H9 (cell line): ENCODE results near the gene SELENOM. TPM values are rescaled to one million over a fixed set of nuclear protein-coding genes. Genes with fewer than 3 reads are reported as not detected.

Experiments
- DNase-seq: peaks from one replicate; pipeline ENCODE4 v3.0.0-alpha.2; 2017
- H2AFZ ChIP-seq: one replicate; pipeline ENCODE4 v1.6.1; 2013; ENCODE audit warnings: mild to moderate bottlenecking, low read length, control low read depth, moderate library complexity
- H2AK5ac ChIP-seq: 2 replicates; pipeline ENCODE4 v1.6.1; 2013; ENCODE audit warnings: low read length, control low read depth, mixed read lengths; ENCODE audit not compliant: insufficient read length
- H2BK120ac ChIP-seq: one replicate; pipeline ENCODE4 v1.6.1; 2013; ENCODE audit warnings: low read depth, mild to moderate bottlenecking, low read length, control low read depth, inconsistent platforms; ENCODE audit not compliant: poor library complexity, severe bottlenecking
- H2BK12ac ChIP-seq: 2 replicates; pipeline ENCODE4 v1.6.1; 2013; ENCODE audit warnings: low read length, control low read depth, mixed read lengths, low read depth; ENCODE audit not compliant: insufficient read length
- H2BK15ac ChIP-seq: 2 replicates; pipeline ENCODE4 v1.6.1; 2013; ENCODE audit warnings: low read depth, low read length, control low read depth
- H2BK20ac ChIP-seq: one replicate; pipeline ENCODE4 v1.6.1; 2013; ENCODE audit warnings: low read depth, mild to moderate bottlenecking, low read length, control low read depth, inconsistent platforms; ENCODE audit not compliant: poor library complexity, severe bottlenecking
- H2BK5ac ChIP-seq: 2 replicates; pipeline ENCODE4 v1.6.1; 2013; ENCODE audit warnings: low read length, control low read depth, mixed read lengths; ENCODE audit not compliant: insufficient read length
- H3K14ac ChIP-seq: 2 replicates; pipeline ENCODE4 v1.6.1; 2013; ENCODE audit warnings: low read length, control low read depth; ENCODE audit not compliant: insufficient read depth
- H3K18ac ChIP-seq: 2 replicates; pipeline ENCODE4 v1.6.1; 2013; ENCODE audit warnings: low read depth, mild to moderate bottlenecking, mixed read lengths, low read length, control low read depth; ENCODE audit not compliant: insufficient read length
- H3K23ac ChIP-seq: 2 replicates; pipeline ENCODE4 v1.6.1; 2013; ENCODE audit warnings: low read length, control low read depth, mixed read lengths, low read depth; ENCODE audit not compliant: insufficient read length
- H3K23me2 ChIP-seq: 2 replicates; pipeline ENCODE4 v1.6.1; 2013; ENCODE audit warnings: low read depth, mild to moderate bottlenecking, mixed read lengths, low read length, control low read depth; ENCODE audit not compliant: insufficient read length, poor library complexity, severe bottlenecking
- H3K27ac ChIP-seq: 2 replicates; pipeline ENCODE4 v1.5.1; 2013; ENCODE audit warnings: low read length, control low read depth, mixed read lengths, low read depth; ENCODE audit not compliant: insufficient read length
- H3K27me3 ChIP-seq: 2 replicates; pipeline ENCODE4 v1.6.1; 2013; ENCODE audit warnings: low read length, control low read depth, inconsistent platforms; ENCODE audit not compliant: insufficient read depth
- H3K4ac ChIP-seq: 2 replicates; pipeline ENCODE4 v1.6.1; 2013; ENCODE audit warnings: low read depth, mild to moderate bottlenecking, control low read depth, inconsistent platforms, low read length, moderate library complexity
- H3K4me1 ChIP-seq: 2 replicates; pipeline ENCODE4 v1.6.1; 2013; ENCODE audit warnings: low read length, control low read depth, inconsistent platforms; ENCODE audit not compliant: insufficient read depth
- H3K4me2 ChIP-seq: 2 replicates; pipeline ENCODE4 v1.6.1; 2013; ENCODE audit warnings: low read length, control low read depth, mixed read lengths; ENCODE audit not compliant: insufficient read length, insufficient read depth
- H3K56ac ChIP-seq: 2 replicates; pipeline ENCODE4 v1.6.1; 2013; ENCODE audit warnings: low read depth, mild to moderate bottlenecking, mixed read lengths, low read length, control low read depth; ENCODE audit not compliant: insufficient read length
- H3K79me1 ChIP-seq: 2 replicates; pipeline ENCODE4 v1.6.1; 2013; ENCODE audit warnings: low read depth, mild to moderate bottlenecking, moderate library complexity, low read length, control low read depth, inconsistent platforms; ENCODE audit not compliant: insufficient read depth, poor library complexity, severe bottlenecking
- H3K79me2 ChIP-seq: 2 replicates; pipeline ENCODE4 v1.6.1; 2013; ENCODE audit warnings: low read length, control low read depth, inconsistent platforms; ENCODE audit not compliant: insufficient read depth
- H3K9ac ChIP-seq: 2 replicates; pipeline ENCODE4 v1.6.1; 2013; ENCODE audit warnings: low read length, control low read depth, mixed read lengths; ENCODE audit not compliant: insufficient read length; ENCODE audit errors: extremely low read depth
- H3K9me3 ChIP-seq: one replicate; pipeline ENCODE4 v1.6.1; 2013; ENCODE audit warnings: low read depth, low read length, inconsistent platforms; ENCODE audit not compliant: control insufficient read depth
- H3T11ph ChIP-seq: one replicate; pipeline ENCODE4 v1.6.1; 2013; ENCODE audit warnings: mild to moderate bottlenecking, low read length, control low read depth, inconsistent platforms
- H4K20me1 ChIP-seq: one replicate; pipeline ENCODE4 v1.6.1; 2013; ENCODE audit not compliant: control insufficient read depth, insufficient read length, insufficient read depth
- H4K5ac ChIP-seq: 2 replicates; pipeline ENCODE4 v1.6.1; 2013; ENCODE audit warnings: low read depth, mild to moderate bottlenecking, mixed read lengths, low read length, control low read depth; ENCODE audit not compliant: insufficient read length
- H4K8ac ChIP-seq: replicated peaks from 2 replicates; pipeline ENCODE4 v1.6.1; 2013; ENCODE audit warnings: low read length, control low read depth, mixed read lengths, low read depth; ENCODE audit not compliant: insufficient read length
- H4K91ac ChIP-seq: 2 replicates; pipeline ENCODE4 v1.6.1; 2013; ENCODE audit warnings: low read depth, mild to moderate bottlenecking, moderate library complexity, mixed read lengths, low read length, control low read depth; ENCODE audit not compliant: insufficient read length
- H3K27ac Mint-ChIP-seq, 3 experiments: 2 replicates in 2 of 3; 3 replicates in 1 of 3; pipeline ENCODE4 v1.8.0; 2020 to 2021; ENCODE audit warnings: mixed read lengths in 3 of 3, mild to moderate bottlenecking in 1 of 3, moderate library complexity in 1 of 3
- H3K27me3 Mint-ChIP-seq: 2 replicates; pipeline ENCODE4 v1.8.0; 2021; ENCODE audit warnings: low read depth, mild to moderate bottlenecking, moderate library complexity, mixed read lengths
- H3K36me3 Mint-ChIP-seq, 3 experiments: 2 replicates in 2 of 3; 3 replicates in 1 of 3; pipeline ENCODE4 v1.8.0; 2020 to 2021; ENCODE audit warnings: low read depth in 3 of 3, mixed read lengths in 3 of 3; ENCODE audit not compliant: insufficient read depth in 1 of 3
- H3K4me1 Mint-ChIP-seq, 2 experiments: 2 replicates each; pipeline ENCODE4 v1.8.0; 2020; ENCODE audit warnings: mixed read lengths in 2 of 2
- H3K4me3 Mint-ChIP-seq, 2 experiments: 2 replicates in 1 of 2; 3 replicates in 1 of 2; pipeline ENCODE4 v1.8.0; 2020 to 2021; ENCODE audit warnings: mild to moderate bottlenecking in 2 of 2, mixed read lengths in 2 of 2, moderate library complexity in 1 of 2
- H3K9me3 Mint-ChIP-seq, 2 experiments: 2 replicates in 1 of 2; 3 replicates in 1 of 2; pipeline ENCODE4 v1.8.0; 2020; ENCODE audit warnings: mild to moderate bottlenecking in 2 of 2, mixed read lengths in 2 of 2, moderate library complexity in 1 of 2
- CTCF ChIP-seq: fragments of 200-600 bp; sonication (generic); conservative IDR thresholded peaks from 3 replicates; pipeline ENCODE4 v1.8.0; 2021; ENCODE audit warnings: antibody characterized with exemption, mild to moderate bottlenecking
- WGBS: extraction: QIAGEN DNeasy Blood & Tissue Kit; methylation state at CpG from one replicate; pipeline ENCODE4 v1.1.7; 2013; ENCODE audit warnings: missing lambda C conversion rate, low lambda C conversion rate, mixed read lengths; ENCODE audit not compliant: insufficient read length; ENCODE audit errors: extremely low coverage; 5-methylcytosine and 5-hydroxymethylcytosine counted together
- total RNA-seq: library from RNA; stranded (reverse); gene quantifications from 2 replicates; pipeline ENCODE4 v1.2.1, GENCODE V29; 2021

Gene SELENOM
- total RNA-seq, 1 experiment from 2014 or later = 18.6 TPM

GRCh38 chr22:31124811-31125465 is 17.6 kb upstream of the SELENOM start:
- Histone ChIP-seq H3K9me3 (no peaks in the 10 kb centered on the region), H2AK5ac (no peak overlapping the region), H3K56ac (no peak overlapping the region), H2BK15ac (no peak overlapping the region), H3K79me1 (no peaks in the 10 kb centered on the region), H2BK120ac (no peak overlapping the region), H2AFZ (no peak overlapping the region), H3K27me3 (no peaks in the 10 kb centered on the region), H3K9ac (no peak overlapping the region), H3K27ac (no peak overlapping the region), H3K23me2 (no peaks in the 10 kb centered on the region), H2BK5ac (no peak overlapping the region), H4K8ac (no peak overlapping the region), H3K23ac (no peak overlapping the region), H2BK12ac (no peak overlapping the region), H4K91ac (no peak overlapping the region), H3K4me2 (no peak overlapping the region), H3K4me1 (peaks cover 5% of the 10 kb centered on the region; the same call in 1 of the 2 replicates), H2BK20ac (no peak overlapping the region), H4K20me1 (no peaks in the 10 kb centered on the region), H3T11ph (no peak overlapping the region), H3K14ac (no peak overlapping the region), H4K5ac (no peak overlapping the region), H3K18ac (no peak overlapping the region), H3K4ac (no peak overlapping the region), H3K79me2 (no peaks in the 10 kb centered on the region)
- no peaks in the 10 kb centered on the region for H3K9me3 Mint-ChIP-seq
- no peak for DNase-seq
- peaks cover 6% of the 10 kb centered on the region for H3K27me3 Mint-ChIP-seq
- no peak overlapping the region for H3K4me3 Mint-ChIP-seq
- H3K36me3 Mint-ChIP-seq = no peaks in the 10 kb centered on the region
- H3K4me1 Mint-ChIP-seq = peaks cover 26 to 44% of the 10 kb centered on the region in 2 experiments
- H3K27ac Mint-ChIP-seq = no peak overlapping the region
- WGBS = no CpG with 5 or more reads among the region's 14 CpGs
- TF ChIP-seq CTCF = no peak
